Stomach (tissue), 4 donors: ENCODE data around the gene MAPK8IP3.

Experiments
- CTCF ChIP-seq, 7 experiments: fragments of 450-650 bp in 4 of 7; fragments of 200-600 bp in 3 of 7; sonication (generic) in 3 of 7; IDR thresholded peaks; one replicate each; pipeline ENCODE4 v1.5.1; 2016 to 2019; ENCODE audit warnings: antibody characterized with exemption in 7 of 7, control low read depth in 2 of 7, mild to moderate bottlenecking in 1 of 7
- EP300 ChIP-seq: sonication (generic); formaldehyde crosslinking; IDR thresholded peaks from one replicate; pipeline ENCODE4 v1.6.1; 2017; ENCODE audit warnings: antibody characterized with exemption
- POLR2A ChIP-seq, 4 donors: fragments of 450-650 bp; IDR thresholded peaks; one replicate each; pipeline ENCODE4 v1.6.1; 2016; ENCODE audit warnings: antibody characterized with exemption in 4 of 4, control low read depth in 2 of 4, mild to moderate bottlenecking in 1 of 4, moderate library complexity in 1 of 4
- POLR2AphosphoS5 ChIP-seq, 3 donors: sonication (generic); formaldehyde crosslinking; IDR thresholded peaks; one replicate each; pipeline ENCODE4 v1.6.1; 2016; ENCODE audit warnings: antibody characterized with exemption in 3 of 3

GRCh38 chr16:1673424-1674151 lies 32.4 kb upstream of the MAPK8IP3 start:
- no peak for TF ChIP-seq POLR2AphosphoS5 (IDR thresholded peaks at IDR 0.05)
- no peak for TF ChIP-seq CTCF (IDR thresholded peaks at IDR 0.05)
- no peak for TF ChIP-seq POLR2A (IDR thresholded peaks at IDR 0.05)
- no peak for TF ChIP-seq EP300
